Measurements from ENCODE around the gene CXADR.

Gene CXADR

GRCh38 chr21:17554679-17555465 lies 42.0 kb downstream of the CXADR start:
- TF ChIP-seq CTCF (conservative IDR thresholded peaks at IDR 0.05; ENCODE audit: low read depth, low read length), result no peak
- DNase-seq (ENCODE audit: low read depth), result no peak

GRCh38 chr21:17560377-17561025 lies 47.7 kb downstream of the CXADR start:
- peak; percentile 26 for DNase-seq (ENCODE audit: low read depth)
- TF ChIP-seq CTCF (conservative IDR thresholded peaks at IDR 0.05; ENCODE audit: low read depth, low read length), result no peak
- H3K4me3 ChIP-seq (ENCODE audit: low read depth, low read length), result no peak overlapping the region

More at GRCh38 chr21:17554679-17555465, 42.0 kb downstream of the CXADR start:
- H3K4me3 ChIP-seq (ENCODE audit: low read depth, low read length), result no peak overlapping the region

GRCh38 chr21:17570786-17571185 lies 57.9 kb downstream of the CXADR start:
- H3K4me3 ChIP-seq (ENCODE audit: low read depth, low read length), result no peak overlapping the region
- DNase-seq (ENCODE audit: low read depth), result no peak
- no peak for TF ChIP-seq CTCF (conservative IDR thresholded peaks at IDR 0.05; ENCODE audit: low read depth, low read length)

GRCh38 chr21:17572431-17572830 lies 59.6 kb downstream of the CXADR start:
- no peak for TF ChIP-seq CTCF (conservative IDR thresholded peaks at IDR 0.05; ENCODE audit: low read depth, low read length)
- H3K4me3 ChIP-seq (ENCODE audit: low read depth, low read length), result no peak overlapping the region
- no peak for DNase-seq (ENCODE audit: low read depth)

- DNase-seq (ENCODE audit: low read depth), result no peak
- H3K4me3 ChIP-seq (ENCODE audit: low read depth, low read length), result no peak overlapping the region
- TF ChIP-seq CTCF (conservative IDR thresholded peaks at IDR 0.05; ENCODE audit: low read depth, low read length), result no peak
These were observed 62.2 kb downstream of the CXADR start for GRCh38 chr21:17575076-17575475.

GRCh38 chr21:17576080-17576835 lies 63.4 kb downstream of the CXADR start:
- no peak overlapping the region for H3K4me3 ChIP-seq (ENCODE audit: low read depth, low read length)
- TF ChIP-seq CTCF (conservative IDR thresholded peaks at IDR 0.05; ENCODE audit: low read depth, low read length), result no peak
- no peak for DNase-seq (ENCODE audit: low read depth)

All from choroid plexus epithelial cell (primary cell).